ENCODE data around the gene MOAP1. TPM values are rescaled to one million over a fixed set of nuclear protein-coding genes. Genes with fewer than 3 reads are reported as not detected.
"Not testable (repeated sequence)": the region's sequence is repeated elsewhere in the genome, so short reads cannot be mapped to it uniquely, and the experiment has no call there.

Gene MOAP1
- total RNA-seq, 4 donors from 2014 or later: 12.4 to 18.9 (median 16.5) TPM

DNA sequence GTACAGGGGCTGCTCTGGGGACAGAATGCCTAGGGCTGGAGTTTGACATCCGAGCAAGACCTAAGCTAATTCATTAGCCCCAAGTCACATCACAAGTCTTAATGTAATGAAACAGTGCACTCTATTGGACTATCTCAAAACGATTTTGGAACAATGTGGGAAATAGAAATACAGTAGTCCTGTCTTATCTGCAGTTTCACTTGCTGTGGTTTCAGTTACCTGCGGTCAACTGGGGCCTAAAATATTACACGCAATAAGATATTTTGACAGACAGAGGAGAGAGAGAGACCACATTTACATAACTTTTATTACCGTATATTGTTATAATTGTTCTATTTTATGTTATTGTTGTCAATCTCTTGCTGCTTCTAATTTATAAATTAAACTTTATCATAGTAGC, 21.1 kb downstream of the MOAP1 start:
- TF ChIP-seq POLR2A (IDR thresholded peaks at IDR 0.05): no peak
- TF ChIP-seq, protein P1, sequence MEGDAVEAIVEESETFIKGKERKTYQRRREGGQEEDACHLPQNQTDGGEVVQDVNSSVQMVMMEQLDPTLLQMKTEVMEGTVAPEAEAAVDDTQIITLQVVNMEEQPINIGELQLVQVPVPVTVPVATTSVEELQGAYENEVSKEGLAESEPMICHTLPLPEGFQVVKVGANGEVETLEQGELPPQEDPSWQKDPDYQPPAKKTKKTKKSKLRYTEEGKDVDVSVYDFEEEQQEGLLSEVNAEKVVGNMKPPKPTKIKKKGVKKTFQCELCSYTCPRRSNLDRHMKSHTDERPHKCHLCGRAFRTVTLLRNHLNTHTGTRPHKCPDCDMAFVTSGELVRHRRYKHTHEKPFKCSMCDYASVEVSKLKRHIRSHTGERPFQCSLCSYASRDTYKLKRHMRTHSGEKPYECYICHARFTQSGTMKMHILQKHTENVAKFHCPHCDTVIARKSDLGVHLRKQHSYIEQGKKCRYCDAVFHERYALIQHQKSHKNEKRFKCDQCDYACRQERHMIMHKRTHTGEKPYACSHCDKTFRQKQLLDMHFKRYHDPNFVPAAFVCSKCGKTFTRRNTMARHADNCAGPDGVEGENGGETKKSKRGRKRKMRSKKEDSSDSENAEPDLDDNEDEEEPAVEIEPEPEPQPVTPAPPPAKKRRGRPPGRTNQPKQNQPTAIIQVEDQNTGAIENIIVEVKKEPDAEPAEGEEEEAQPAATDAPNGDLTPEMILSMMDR (IDR thresholded peaks at IDR 0.05): no peak
- no peak overlapping the region for H3K4me3 ChIP-seq
- H3K4me1 ChIP-seq: no peaks in the 10 kb centered on the region

DNA sequence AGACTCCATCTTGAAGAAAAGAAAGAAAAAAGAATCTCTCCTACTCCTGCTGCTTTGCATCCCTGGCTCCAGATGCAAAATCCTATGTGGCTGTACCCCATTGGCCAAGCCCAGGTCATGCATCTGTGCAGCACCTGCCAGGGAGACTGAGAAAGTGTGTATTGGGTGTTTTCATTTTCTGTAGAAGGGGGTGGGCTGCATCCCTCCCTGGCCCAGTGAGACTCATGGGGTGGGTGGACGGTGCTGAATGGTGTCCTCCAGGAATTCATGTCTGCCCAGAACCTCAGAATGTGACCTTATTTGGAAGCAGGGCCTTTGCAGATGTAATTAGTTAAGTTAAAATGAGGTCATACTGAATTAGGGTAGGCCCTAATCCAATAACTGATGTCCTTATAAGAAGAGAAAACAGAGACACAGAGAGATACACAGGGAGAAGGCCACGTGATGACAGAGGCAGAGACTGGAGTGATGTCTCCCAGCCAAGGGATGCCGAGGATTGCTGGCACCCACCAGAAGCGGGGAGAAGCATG, 23.2 kb downstream of the MOAP1 start:
- H3K4me3 ChIP-seq: no peak overlapping the region
- TF ChIP-seq, protein P1 (IDR thresholded peaks at IDR 0.05): no peak
- TF ChIP-seq POLR2A (IDR thresholded peaks at IDR 0.05): no peak
- no peak overlapping the region for H3K27ac ChIP-seq
- no peak for DNase-seq
- no peaks in the 10 kb centered on the region for H3K4me1 ChIP-seq
- no peaks in the 10 kb centered on the region for H3K9me3 ChIP-seq
- no peaks in the 10 kb centered on the region for H3K36me3 ChIP-seq
- H3K27me3 ChIP-seq: no peaks in the 10 kb centered on the region

More for the DNA sequence above, 21.1 kb downstream of the MOAP1 start:
- Histone ChIP-seq H3K27me3 (no peaks in the 10 kb centered on the region), H3K27ac (no peak overlapping the region), H3K9me3 (no peaks in the 10 kb centered on the region), H3K36me3 (no peaks in the 10 kb centered on the region)
- no peak for DNase-seq

DNA sequence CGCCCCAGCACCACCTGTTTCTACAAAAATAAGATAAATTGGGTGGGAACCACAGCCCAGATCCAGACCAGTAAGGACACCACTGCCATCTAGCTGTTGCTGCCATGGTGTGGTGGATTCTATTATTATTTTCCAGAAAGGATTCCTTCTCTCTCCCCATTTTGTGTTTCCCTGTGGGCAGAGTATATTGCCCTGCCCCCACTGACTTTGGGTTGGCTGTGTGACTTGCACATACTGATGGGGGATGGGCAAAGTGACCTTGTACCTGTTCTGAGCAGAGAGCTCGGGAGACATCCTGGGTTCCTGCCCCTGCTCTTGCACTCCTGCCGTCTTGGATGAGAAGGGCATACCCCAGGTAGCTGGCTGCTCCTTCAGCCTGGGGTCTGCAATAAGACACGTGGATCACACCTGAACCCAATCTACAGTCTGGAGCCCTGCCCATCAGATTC, 24.3 kb downstream of the MOAP1 start:
- TF ChIP-seq, protein P1 (IDR thresholded peaks at IDR 0.05): peak in 3 of 6 experiments; percentile 26 to 41 (median 39)
- no peak for TF ChIP-seq POLR2A (IDR thresholded peaks at IDR 0.05)
- no peak overlapping the region for H3K27ac ChIP-seq
- no peaks in the 10 kb centered on the region for H3K9me3 ChIP-seq
- no peaks in the 10 kb centered on the region for H3K27me3 ChIP-seq
- H3K4me3 ChIP-seq: no peak overlapping the region
- no peak for DNase-seq
- no peaks in the 10 kb centered on the region for H3K4me1 ChIP-seq
- no peaks in the 10 kb centered on the region for H3K36me3 ChIP-seq

DNA sequence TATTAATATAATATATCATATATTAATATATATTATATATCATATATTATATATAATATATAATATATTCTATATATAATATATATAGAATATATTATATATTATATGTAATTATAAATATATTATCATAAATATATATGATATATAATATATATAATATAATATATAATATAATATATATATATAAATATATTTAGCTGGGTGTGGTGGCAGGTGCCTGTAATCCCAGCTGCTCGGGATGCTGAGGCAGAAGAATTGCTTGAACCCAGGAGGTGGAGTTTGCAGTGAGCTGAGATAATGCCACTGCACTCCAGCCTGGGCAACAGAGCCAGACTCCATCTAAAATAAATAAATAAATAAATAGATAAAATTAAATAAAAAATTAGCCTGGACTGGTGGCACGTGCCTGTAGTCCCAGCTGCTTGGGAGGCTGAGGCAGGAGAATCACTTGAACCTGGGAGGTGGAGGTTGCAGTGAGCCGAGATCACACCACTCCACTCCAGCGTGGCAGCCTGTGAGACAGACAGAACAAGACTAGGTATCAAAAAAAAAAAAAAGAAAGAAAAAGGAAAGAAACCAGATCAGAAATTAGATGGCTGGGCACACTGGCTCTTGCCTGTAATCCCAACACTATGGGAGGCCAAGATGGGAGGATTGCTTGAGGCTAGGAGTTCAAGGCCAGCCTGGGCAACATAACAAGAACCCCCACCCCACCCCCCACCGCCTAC, 24.9 kb downstream of the MOAP1 start:
- H3K9me3 ChIP-seq, H3K4me1 ChIP-seq, H3K36me3 ChIP-seq, H3K27me3 ChIP-seq, DNase-seq, H3K27ac ChIP-seq, H3K4me3 ChIP-seq: not testable (repeated sequence)

DNA sequence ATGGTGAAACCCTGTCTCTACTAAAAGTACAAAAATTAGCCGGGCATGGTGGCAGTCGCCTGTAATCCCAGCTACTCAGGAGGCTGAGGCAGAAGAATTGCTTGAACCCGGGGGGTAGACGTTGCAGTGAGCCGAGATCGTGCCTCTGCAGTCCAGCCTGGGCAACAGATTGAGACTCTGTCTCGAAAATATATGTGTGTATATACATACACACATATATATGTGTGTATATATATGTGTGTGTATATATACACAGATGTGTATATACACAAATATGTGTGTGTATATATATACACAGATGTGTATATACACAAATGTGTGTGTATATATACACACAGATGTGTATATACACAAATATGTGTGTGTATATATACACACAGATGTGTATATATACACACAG, 26.3 kb downstream of the MOAP1 start:
- not testable (repeated sequence) for DNase-seq, H3K27ac ChIP-seq, H3K36me3 ChIP-seq, H3K4me1 ChIP-seq, H3K27me3 ChIP-seq, H3K4me3 ChIP-seq, H3K9me3 ChIP-seq

DNA sequence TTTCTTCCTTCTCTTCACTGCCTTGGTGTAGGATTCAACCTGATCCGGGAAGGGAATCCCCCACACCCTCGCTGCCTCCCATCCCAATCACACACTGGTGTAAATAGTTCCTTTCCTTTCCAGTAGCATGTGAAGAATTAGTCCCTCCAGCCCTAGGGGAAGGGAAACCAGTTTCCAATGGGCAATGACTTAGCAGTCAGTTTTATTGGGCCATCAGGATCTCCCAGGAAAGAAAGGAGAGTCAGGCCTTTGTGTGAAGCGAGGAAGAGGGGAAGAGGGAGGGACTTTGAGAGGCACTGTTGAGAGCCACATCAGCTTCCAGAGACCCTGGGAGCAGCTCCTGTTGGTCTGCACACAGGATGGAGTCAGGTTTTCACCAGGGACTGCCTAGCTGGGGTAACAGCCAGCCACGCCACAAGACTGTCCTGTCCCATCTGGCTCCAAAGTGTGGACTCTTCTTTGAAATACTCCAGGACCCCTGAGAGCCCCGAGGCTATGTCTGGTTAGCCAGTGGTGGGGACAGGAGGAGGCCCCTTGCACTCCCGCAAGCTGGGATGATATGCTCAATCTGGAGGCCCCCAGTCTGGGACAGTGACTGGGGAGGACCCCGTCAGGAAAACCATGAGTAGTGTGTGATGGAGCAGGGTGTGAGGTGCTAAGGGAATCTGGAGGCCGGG, 27.9 kb downstream of the MOAP1 start:
- Histone ChIP-seq H3K4me3 (no peak overlapping the region), H3K27me3 (no peaks in the 10 kb centered on the region), H3K4me1 (no peaks in the 10 kb centered on the region), H3K9me3 (no peaks in the 10 kb centered on the region), H3K36me3 (no peaks in the 10 kb centered on the region), H3K27ac (no peak overlapping the region)
- no peak for DNase-seq
- no peak for TF ChIP-seq POLR2A (IDR thresholded peaks at IDR 0.05)
- TF ChIP-seq, protein P1 (IDR thresholded peaks at IDR 0.05): no peak

All from Peyer's patch (tissue), 4 donors.